GM12878 (cell line): ENCODE measurements around the gene KRTAP10-3. TPM values are rescaled to one million over a fixed set of nuclear protein-coding genes. Genes with fewer than 3 reads are reported as not detected.

Experiments
- ATAC-seq: fragments of 200-7000 bp; cut with Tn5 transposase; 3 replicates; pipeline ENCODE4 v1.9.1; 2020; ENCODE audit warnings: mild to moderate bottlenecking, moderate library complexity
- BruUV-seq: library from RNA; stranded (reverse); fragments of 400-500 nt; replicated peaks from 2 replicates; lab custom pipeline; 2021; lab: Mats Ljungman, UMichigan
- CTCF ChIA-PET: fragments of 300-600 bp; sonication (Branson Sonifier 250); formaldehyde crosslinking; extraction: SDS; loops from one replicate; lab custom pipeline; 2021; ENCODE audit warnings: inconsistent platforms; lab: Yijun Ruan, JAX
- POLR2A ChIA-PET: fragments of 350-600 bp; formaldehyde crosslinking; extraction: SDS; loops from one replicate; lab custom pipeline; 2021; ENCODE audit warnings: inconsistent platforms; lab: Charles Lee
- RAD21 ChIA-PET: fragments of 300-600 bp; sonication (Branson Sonifier 250); formaldehyde crosslinking; loops from one replicate; lab custom pipeline; 2023; ENCODE audit warnings: antibody characterized with exemption; ENCODE audit not compliant: unreplicated experiment; lab: Charles Lee
- SMC1A ChIA-PET: fragments of 300-600 bp; sonication (Branson Sonifier 250); formaldehyde crosslinking; loops from one replicate; lab custom pipeline; 2023; ENCODE audit not compliant: unreplicated experiment, uncharacterized antibody; lab: Charles Lee
- DNase-seq: peaks from one replicate; pipeline ENCODE4 v3.0.0-alpha.2; 2011; ENCODE audit warnings: low read depth, low spot score
- FAIRE-seq: peaks from 3 replicates; lab custom pipeline; 2011; peaks lifted over from hg19 to GRCh38; lab: Jason Lieb, UNC
- H2AFZ ChIP-seq: 2 replicates; pipeline ENCODE4 v1.6.0; 2011; ENCODE audit warnings: low read depth, low read length, control low read depth; ENCODE audit not compliant: control insufficient read depth
- H3K27ac ChIP-seq: 2 replicates; pipeline ENCODE4 v1.5.1; 2011; ENCODE audit warnings: control low read depth; ENCODE audit not compliant: control insufficient read depth, insufficient read depth
- H3K27me3 ChIP-seq, 2 experiments: replicated peaks in 1 of 2; 2 replicates each; pipeline versions ENCODE4 v1.6.0 to v1.6.1; 2011; ENCODE audit warnings: low read length in 1 of 2; ENCODE audit not compliant: control insufficient read depth in 2 of 2, insufficient read depth in 2 of 2
- H3K36me3 ChIP-seq, 2 experiments: 2 replicates each; pipeline ENCODE4 v1.5.1; 2011; ENCODE audit warnings: low read length in 1 of 2; ENCODE audit not compliant: control insufficient read depth in 2 of 2, insufficient read depth in 2 of 2
- H3K4me1 ChIP-seq: 2 replicates; pipeline ENCODE4 v1.6.1; 2011; ENCODE audit warnings: mild to moderate bottlenecking, low read length, moderate library complexity, mixed read lengths; ENCODE audit not compliant: control insufficient read depth, insufficient read depth
- H3K4me2 ChIP-seq: 2 replicates; pipeline ENCODE4 v1.6.0; 2011; ENCODE audit warnings: control low read depth; ENCODE audit not compliant: control insufficient read depth, insufficient read depth
- H3K4me3 ChIP-seq: fragments of 200-600 bp; sonication (generic); 2 replicates; pipeline ENCODE4 v1.5.1; 2016
- H3K79me2 ChIP-seq: 2 replicates; pipeline ENCODE4 v1.6.0; 2011; ENCODE audit warnings: low read length; ENCODE audit not compliant: control insufficient read depth, insufficient read depth
- H3K9ac ChIP-seq: 2 replicates; pipeline ENCODE4 v1.8.0; 2011; ENCODE audit warnings: low read length, control low read depth, mixed read lengths; ENCODE audit not compliant: control insufficient read depth, insufficient read depth
- H3K9me3 ChIP-seq: replicated peaks from 3 replicates; pipeline ENCODE4 v1.5.1; 2011; ENCODE audit warnings: mild to moderate bottlenecking, low read length; ENCODE audit not compliant: control insufficient read depth, insufficient read depth
- H4K20me1 ChIP-seq: 2 replicates; pipeline ENCODE4 v1.6.0; 2011; ENCODE audit not compliant: control insufficient read depth, insufficient read depth
- CREM ChIP-seq: IDR thresholded peaks from 2 replicates; pipeline ENCODE4 v1.6.1; 2014; ENCODE audit warnings: antibody characterized with exemption, low read depth
- EP300 ChIP-seq, 2 experiments: fragments of 150-350 bp in 1 of 2; IDR thresholded peaks; 2 replicates each; pipeline ENCODE4 v1.6.1; 2011 to 2012; ENCODE audit warnings: low read depth in 2 of 2, low read length in 2 of 2, borderline replicate concordance in 1 of 2, improper control_type of control experiment in 1 of 2, inconsistent platforms in 1 of 2; ENCODE audit not compliant: control insufficient read depth in 1 of 2
- FOXK2 ChIP-seq: fragments of 450-650 bp; IDR thresholded peaks from 2 replicates; pipeline ENCODE4 v1.6.1; 2017; ENCODE audit warnings: mild to moderate bottlenecking, moderate library complexity
- HCFC1 ChIP-seq: fragments of 150-350 bp; IDR thresholded peaks from 2 replicates; pipeline ENCODE4 v1.6.1; 2014; ENCODE audit warnings: low read length
- HDAC2 ChIP-seq: fragments of 200-600 bp; sonication (generic); IDR thresholded peaks from 2 replicates; pipeline ENCODE4 v1.6.1; 2017
- JUND ChIP-seq: IDR thresholded peaks from 2 replicates; pipeline ENCODE4 v1.6.1; 2012; ENCODE audit warnings: low read depth, mild to moderate bottlenecking, low read length, improper control_type of control experiment, moderate library complexity
- MEF2A ChIP-seq: IDR thresholded peaks from 2 replicates; pipeline ENCODE4 v1.6.1; 2011; ENCODE audit warnings: low read depth, mild to moderate bottlenecking, low read length, moderate library complexity; ENCODE audit not compliant: insufficient read depth
- RAD21 ChIP-seq: IDR thresholded peaks from 2 replicates; pipeline ENCODE4 v1.6.1; 2011; ENCODE audit warnings: mild to moderate bottlenecking, low read depth, low read length, moderate library complexity; ENCODE audit not compliant: insufficient read depth
- SIN3A ChIP-seq: IDR thresholded peaks from 2 replicates; pipeline ENCODE4 v1.6.1; 2012; ENCODE audit warnings: low read depth, low read length, improper control_type of control experiment
- SKIL ChIP-seq: fragments of 450-650 bp; IDR thresholded peaks from 2 replicates; pipeline ENCODE4 v1.6.1; 2017; ENCODE audit warnings: mild to moderate bottlenecking, low read depth, inconsistent platforms; ENCODE audit not compliant: poor library complexity, severe bottlenecking
- SMARCA5 ChIP-seq: fragments of 450-650 bp; IDR thresholded peaks from 2 replicates; pipeline ENCODE4 v1.6.1; 2017; ENCODE audit warnings: mild to moderate bottlenecking
- SREBF2 ChIP-seq: IDR thresholded peaks from 2 replicates; pipeline ENCODE4 v1.6.1; 2012; ENCODE audit warnings: mild to moderate bottlenecking, low read length
- TARDBP ChIP-seq: IDR thresholded peaks from 2 replicates; pipeline ENCODE4 v1.6.1; 2016; ENCODE audit warnings: borderline replicate concordance
- ZNF592 ChIP-seq: fragments of 450-650 bp; IDR thresholded peaks from 2 replicates; pipeline ENCODE4 v1.6.1; 2017; ENCODE audit warnings: mild to moderate bottlenecking, moderate library complexity
- WGBS: methylation state at CpG from one replicate; pipeline ENCODE4 v1.1.6; 2016; ENCODE audit warnings: low lambda C conversion rate; ENCODE audit not compliant: insufficient replicate concordance, insufficient coverage; ENCODE audit errors: missing lambda C conversion rate; 5-methylcytosine and 5-hydroxymethylcytosine counted together
- in situ Hi-C: fragments of 300-500 bp; cut with MboI; formaldehyde crosslinking; loops from 9 replicates; pipeline ENCODE4 v1.14.3; 2018; ENCODE audit warnings: mixed read lengths
- intact Hi-C: fragments of 100-400 bp; cut with micrococcal nuclease; formaldehyde crosslinking; loops from one replicate; pipeline ENCODE4 v1.14.2; 2022; ENCODE audit not compliant: unreplicated experiment
- polyA plus RNA-seq, 11 experiments: library from polyadenylated mRNA; depleted of rRNA in 4 of 11; unstranded in 6 of 11; stranded (reverse) in 5 of 11; fragments of >200 nt; fragmentation: Nextera tagmentation in 4 of 11; fragmentation: Illumina TruSeq in 1 of 11; extraction: Ambion mirVana in 4 of 11; extraction: Trizol in 1 of 11; gene quantifications; 1 replicate in 1 of 11; 2 replicates in 10 of 11; pipeline versions ENCODE4 v1.2.1 to v1.2.3, GENCODE V29; 2011 to 2016; ENCODE audit warnings: inconsistent platforms in 2 of 11, missing spikeins in 2 of 11, low read depth in 1 of 11
- total RNA-seq, 4 experiments: library from RNA; depleted of rRNA in 3 of 4; stranded (reverse); fragments of >200 nt in 3 of 4; fragmentation: Illumina TruSeq in 1 of 4; extraction: Trizol in 1 of 4; gene quantifications; 2 replicates each; pipeline versions ENCODE4 v1.2.1 to v1.2.3, GENCODE V29; 2013 to 2021

The KRTAP10-3 gene
- total and polyA plus RNA-seq, 10 of the 15 experiments (the other 5 are each of a cell fraction or from before 2014, with no cell fraction given) = not detected

GRCh38 chr21:44529011-44529421 is 29.6 kb downstream of the KRTAP10-3 start:
- ChIA-PET SMC1A (no interaction called here), POLR2A (no interaction called here), RAD21 (no interaction called here)
- WGBS = 28% methylated on average over 17 of the region's 17 CpGs
- in situ Hi-C loops = no loop called here
- intact Hi-C loops = no loop called here
- no peak overlapping the region for H2AFZ ChIP-seq
- no TSS peak for BruUV-seq
- no peaks in the 10 kb centered on the region for H3K4me1 ChIP-seq
- no peaks in the 10 kb centered on the region for H3K27me3 ChIP-seq
- no peak for TF ChIP-seq SREBF2
- no peak for TF ChIP-seq JUND
- TF ChIP-seq RAD21 = no peak
- TF ChIP-seq FOXK2 = no peak
- TF ChIP-seq, all 136 proteins: peak for 0
- H3K27ac ChIP-seq = no peak overlapping the region
- H4K20me1 ChIP-seq = no peaks in the 10 kb centered on the region
- no peak overlapping the region for H3K9ac ChIP-seq
- no peaks in the 10 kb centered on the region for H3K36me3 ChIP-seq
- H3K4me3 ChIP-seq = no peak overlapping the region
- DNase-seq (no peak), ATAC-seq (no peak), FAIRE-seq (no peak)
- no peaks in the 10 kb centered on the region; the same call in 2 of the 3 replicates for H3K9me3 ChIP-seq
- CTCF ChIA-PET = no interaction called here
- no peak overlapping the region for H3K4me2 ChIP-seq
- H3K79me2 ChIP-seq = no peaks in the 10 kb centered on the region

GRCh38 chr21:44528634-44528995 is 30.0 kb downstream of the KRTAP10-3 start:
- H3K27ac ChIP-seq = no peak overlapping the region
- H3K4me1 ChIP-seq = no peaks in the 10 kb centered on the region
- SMC1A ChIA-PET = no interaction called here
- H4K20me1 ChIP-seq = no peaks in the 10 kb centered on the region
- no peak for DNase-seq
- in situ Hi-C loops = no loop called here
- H3K79me2 ChIP-seq = no peaks in the 10 kb centered on the region
- FAIRE-seq = no peak
- H3K27me3 ChIP-seq = no peaks in the 10 kb centered on the region
- RAD21 ChIA-PET = no interaction called here
- no peak for ATAC-seq
- no peak overlapping the region for H2AFZ ChIP-seq
- CTCF ChIA-PET = no interaction called here
- intact Hi-C loops = no loop called here
- TF ChIP-seq CREM (no peak), EP300 (IDR thresholded peaks at IDR 0.05; ENCODE audit: borderline replicate concordance in 1 of 2, control insufficient read depth in 1 of 2, low read depth in 2 of 2, low read length in 2 of 2) (no peak), HCFC1 (no peak), SIN3A (no peak), MEF2A (no peak), ZNF592 (no peak), HDAC2 (no peak), SKIL (no peak), TARDBP (no peak), SMARCA5 (no peak)
- TF ChIP-seq, all 136 proteins: peak for 0
- Histone ChIP-seq H3K9ac (no peak overlapping the region), H3K4me2 (no peak overlapping the region), H3K36me3 (no peaks in the 10 kb centered on the region), H3K4me3 (no peak overlapping the region), H3K9me3 (no peaks in the 10 kb centered on the region; the same call in 2 of the 3 replicates)
- WGBS = 53% methylated on average over 10 of the region's 10 CpGs
- POLR2A ChIA-PET = no interaction called here
- no TSS peak for BruUV-seq
